NCI-H2227 (cell line): ENCODE results near the gene IPO11.
"Not testable (repeated sequence)": the region's sequence is repeated elsewhere in the genome, so short reads cannot be mapped to it uniquely, and the experiment has no call there.

ENCODE experiments used
- DNase-seq: peaks from one replicate; lab custom pipeline; 2025; ENCODE audit not compliant: unreplicated experiment; lab: John Stamatoyannopoulos, UW

Gene IPO11

GRCh38 chr5:62565740-62566139, 153.2 kb downstream of the IPO11 start:
- DNase-seq, result not testable (repeated sequence)

GRCh38 chr5:62568143-62568542, 155.6 kb downstream of the IPO11 start:
- DNase-seq, result no peak

- no peak for DNase-seq
Measured at GRCh38 chr5:62568800-62569432, 156.4 kb downstream of the IPO11 start.

GRCh38 chr5:62569470-62569869, 156.9 kb downstream of the IPO11 start:
- DNase-seq, result no peak

GRCh38 chr5:62572918-62573514, 160.5 kb downstream of the IPO11 start:
- DNase-seq, result no peak

GRCh38 chr5:62574599-62574998, 162.0 kb downstream of the IPO11 start:
- DNase-seq, result no peak

GRCh38 chr5:62575066-62575465, 162.5 kb downstream of the IPO11 start:
- DNase-seq, result no peak

- DNase-seq, result no peak
Measured at GRCh38 chr5:62575489-62575888, 162.9 kb downstream of the IPO11 start.

GRCh38 chr5:62576570-62577170, 164.1 kb downstream of the IPO11 start:
- DNase-seq, result no peak

GRCh38 chr5:62577488-62577887, 164.9 kb downstream of the IPO11 start:
- no peak for DNase-seq

- DNase-seq, result peak; percentile 3
Measured at GRCh38 chr5:62578540-62578939, 166.0 kb downstream of the IPO11 start, which contains the start of gene LRRC70. Gene LRRC70, plus strand, starts transcription at chr5:62578819. Its CDS starts 620 bp downstream, at chr5:62579439.

- DNase-seq, result no peak
Measured at GRCh38 chr5:62579761-62580160, 167.2 kb downstream of the IPO11 start.

GRCh38 chr5:62581836-62582597, 169.5 kb downstream of the IPO11 start:
- DNase-seq, result no peak

- DNase-seq, result no peak
Measured at GRCh38 chr5:62584391-62584790, 171.8 kb downstream of the IPO11 start.

GRCh38 chr5:62585306-62585705, 172.7 kb downstream of the IPO11 start:
- no peak for DNase-seq

GRCh38 chr5:62585751-62586150, 173.2 kb downstream of the IPO11 start:
- no peak for DNase-seq

- DNase-seq, result no peak
Measured at GRCh38 chr5:62587737-62588136, 175.2 kb downstream of the IPO11 start.

GRCh38 chr5:62588668-62589067, 176.1 kb downstream of the IPO11 start:
- DNase-seq, result no peak

- no peak for DNase-seq
Measured at GRCh38 chr5:62589504-62589903, 176.9 kb downstream of the IPO11 start.

GRCh38 chr5:62590387-62590786, 177.8 kb downstream of the IPO11 start:
- DNase-seq, result no peak

- no peak for DNase-seq
Measured at GRCh38 chr5:62592558-62592957, 180.0 kb downstream of the IPO11 start.

GRCh38 chr5:62593331-62593730, 180.8 kb downstream of the IPO11 start:
- no peak for DNase-seq
